Measurements from ENCODE around the gene CDK19.
A peak's percentile ranks its signal among the peaks of the same experiment; 100 is the strongest.

The CDK19 gene

GRCh38 chr6:110828396-110828795, 13.1 kb upstream of the CDK19 start:
- TF ChIP-seq, protein P1, sequence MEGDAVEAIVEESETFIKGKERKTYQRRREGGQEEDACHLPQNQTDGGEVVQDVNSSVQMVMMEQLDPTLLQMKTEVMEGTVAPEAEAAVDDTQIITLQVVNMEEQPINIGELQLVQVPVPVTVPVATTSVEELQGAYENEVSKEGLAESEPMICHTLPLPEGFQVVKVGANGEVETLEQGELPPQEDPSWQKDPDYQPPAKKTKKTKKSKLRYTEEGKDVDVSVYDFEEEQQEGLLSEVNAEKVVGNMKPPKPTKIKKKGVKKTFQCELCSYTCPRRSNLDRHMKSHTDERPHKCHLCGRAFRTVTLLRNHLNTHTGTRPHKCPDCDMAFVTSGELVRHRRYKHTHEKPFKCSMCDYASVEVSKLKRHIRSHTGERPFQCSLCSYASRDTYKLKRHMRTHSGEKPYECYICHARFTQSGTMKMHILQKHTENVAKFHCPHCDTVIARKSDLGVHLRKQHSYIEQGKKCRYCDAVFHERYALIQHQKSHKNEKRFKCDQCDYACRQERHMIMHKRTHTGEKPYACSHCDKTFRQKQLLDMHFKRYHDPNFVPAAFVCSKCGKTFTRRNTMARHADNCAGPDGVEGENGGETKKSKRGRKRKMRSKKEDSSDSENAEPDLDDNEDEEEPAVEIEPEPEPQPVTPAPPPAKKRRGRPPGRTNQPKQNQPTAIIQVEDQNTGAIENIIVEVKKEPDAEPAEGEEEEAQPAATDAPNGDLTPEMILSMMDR (IDR thresholded peaks at IDR 0.05; ENCODE audit: control insufficient read depth, insufficient read depth, low read depth, low read length, missing control alignments), result no peak
- no peak overlapping the region for H3K4me3 ChIP-seq (ENCODE audit: control insufficient read depth, low read depth, low read length)
- DNase-seq (ENCODE audit: low read depth), result no peak

DNA sequence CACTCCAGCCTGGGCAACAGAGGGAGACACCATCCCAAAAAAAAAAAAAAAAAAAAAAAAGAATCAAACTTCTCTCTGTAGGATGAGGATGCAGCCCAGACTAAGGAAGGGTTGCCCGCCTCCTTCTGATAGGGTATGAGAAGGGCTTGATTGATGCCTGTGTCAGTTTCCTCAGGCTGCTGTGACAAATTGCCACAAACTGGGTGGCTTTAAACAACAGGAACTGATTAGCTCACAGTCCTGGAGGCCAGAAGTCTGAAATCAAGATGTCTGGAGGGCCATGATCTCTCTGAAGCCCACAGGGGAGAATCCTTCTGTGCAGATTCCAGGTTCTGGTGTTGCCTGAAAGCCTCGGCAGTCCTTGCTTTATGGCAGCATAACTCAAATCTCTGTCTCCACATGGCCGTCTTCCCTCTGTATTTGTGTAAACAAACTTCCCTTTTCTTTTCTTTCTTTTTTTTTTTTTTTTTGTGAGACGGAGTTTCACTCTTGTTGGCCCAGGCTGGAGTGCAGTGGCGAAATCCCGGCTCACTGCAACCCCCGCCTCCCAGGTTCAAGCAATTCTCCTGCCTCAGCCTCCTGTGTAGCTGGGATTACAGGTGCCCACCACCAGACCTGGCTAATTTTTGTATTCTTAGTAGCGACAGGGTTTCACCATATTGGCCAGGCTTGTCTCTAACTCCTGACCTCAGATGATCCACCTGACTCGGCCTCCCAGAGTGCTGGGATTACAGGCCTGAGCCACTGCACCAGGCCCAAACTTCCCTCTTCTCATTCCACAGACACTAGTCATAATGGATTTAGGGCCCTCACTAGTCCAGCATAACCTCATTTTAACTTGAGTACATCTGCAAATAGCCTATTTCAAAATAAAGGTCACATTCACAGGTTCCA, 11.2 kb upstream of the CDK19 start:
- no peak overlapping the region for H3K4me3 ChIP-seq (ENCODE audit: control insufficient read depth, low read depth, low read length)
- TF ChIP-seq, protein P1 (IDR thresholded peaks at IDR 0.05; ENCODE audit: control insufficient read depth, insufficient read depth, low read depth, low read length, missing control alignments), result no peak
- DNase-seq (ENCODE audit: low read depth), result no peak

- TF ChIP-seq, protein P1 (IDR thresholded peaks at IDR 0.05; ENCODE audit: control insufficient read depth, insufficient read depth, low read depth, low read length, missing control alignments), result no peak
- no peak for DNase-seq (ENCODE audit: low read depth)
- H3K4me3 ChIP-seq (ENCODE audit: control insufficient read depth, low read depth, low read length), result no peak overlapping the region
Observed at GRCh38 chr6:110823146-110823545, 7.9 kb upstream of the CDK19 start.

DNA sequence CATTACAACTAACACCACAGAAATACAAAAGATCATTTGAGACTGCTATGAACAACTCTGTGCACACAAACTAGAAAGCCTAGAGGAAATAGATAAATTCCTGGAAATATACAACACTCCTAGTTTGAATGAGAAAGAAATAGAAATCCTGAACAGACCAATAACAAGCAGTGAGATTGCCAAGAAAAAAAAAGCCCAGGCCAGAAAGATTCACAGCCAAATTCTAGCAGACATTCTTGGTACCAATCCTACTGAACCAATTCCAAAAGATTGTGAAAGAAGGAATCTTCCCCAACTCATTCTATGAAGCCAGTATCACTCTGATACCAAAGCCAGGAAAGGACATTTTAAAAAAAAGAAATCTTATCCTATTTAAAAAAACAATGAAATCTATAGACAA, 7.0 kb upstream of the CDK19 start:
- TF ChIP-seq, protein P1 (IDR thresholded peaks at IDR 0.05; ENCODE audit: control insufficient read depth, insufficient read depth, low read depth, low read length, missing control alignments), result no peak
- DNase-seq (ENCODE audit: low read depth), result peak; percentile 21
- no peak overlapping the region for H3K4me3 ChIP-seq (ENCODE audit: control insufficient read depth, low read depth, low read length)

DNA sequence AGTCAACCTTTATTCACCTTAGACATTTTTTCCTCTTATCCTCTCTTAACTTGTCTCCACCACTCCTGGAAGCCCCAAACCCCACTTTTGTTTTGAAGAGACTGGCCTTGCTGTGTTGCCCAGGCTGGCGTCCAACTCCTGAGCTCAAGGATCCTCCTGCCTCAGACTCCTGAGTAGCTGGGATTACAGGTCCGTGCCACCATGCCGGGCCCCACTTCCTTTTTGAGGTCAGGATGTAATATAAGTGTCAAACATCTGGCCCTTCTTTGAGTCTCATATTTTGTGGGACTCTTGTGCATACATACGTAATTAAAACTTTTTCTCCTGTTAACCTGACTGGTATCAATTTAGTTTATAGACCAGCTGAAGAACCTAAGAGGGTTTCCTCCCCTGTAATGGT, 1.4 kb upstream of the CDK19 start:
- TF ChIP-seq, protein P1 (IDR thresholded peaks at IDR 0.05; ENCODE audit: control insufficient read depth, insufficient read depth, low read depth, low read length, missing control alignments), result no peak
- H3K4me3 ChIP-seq (ENCODE audit: control insufficient read depth, low read depth, low read length), result no peak overlapping the region

GRCh38 chr6:110815015-110815410, 256 bp downstream of the CDK19 start:
- TF ChIP-seq, protein P1 (IDR thresholded peaks at IDR 0.05; ENCODE audit: control insufficient read depth, insufficient read depth, low read depth, low read length, missing control alignments), result no peak
- DNase-seq (ENCODE audit: low read depth), result no peak
- H3K4me3 ChIP-seq (ENCODE audit: control insufficient read depth, low read depth, low read length), result peak overlapping the region; percentile 65

More for the DNA sequence above, 1.4 kb upstream of the CDK19 start:
- DNase-seq (ENCODE audit: low read depth), result no peak
